AG04449 (cell line): ENCODE data around the gene C9orf78.

Experiments used
- CTCF ChIA-PET: fragments of 350-600 bp; formaldehyde crosslinking; extraction: SDS; loops from one replicate; lab custom pipeline; 2021; ENCODE audit warnings: antibody characterized with exemption; lab: Yijun Ruan, JAX
- POLR2A ChIA-PET: fragments of 400-600, 350-600 bp; formaldehyde crosslinking; extraction: SDS; loops from one replicate; lab custom pipeline; 2020; ENCODE audit warnings: antibody characterized with exemption, inconsistent platforms; lab: Yijun Ruan, JAX
- DNase-seq: peaks from one replicate; pipeline ENCODE4 v3.0.0-alpha.2; 2010; ENCODE audit warnings: low read depth, low spot score
- H3K4me3 ChIP-seq: 2 replicates; pipeline ENCODE4 v1.5.1; 2011; ENCODE audit warnings: low read depth, mild to moderate bottlenecking, control low read depth, low read length
- CTCF ChIP-seq: IDR thresholded peaks from one replicate; pipeline ENCODE4 v1.5.1; 2011; ENCODE audit warnings: mild to moderate bottlenecking, moderate library complexity, low read length, control low read depth, inconsistent platforms; ENCODE audit not compliant: insufficient read depth; ENCODE audit errors: missing control alignments

The C9orf78 gene

GRCh38 chr9:129783516-129784361, 51.3 kb downstream of the C9orf78 start:
- ChIA-PET CTCF (interaction anchor here (0.6 to 19.2 kb wide), 34 partner anchors 11 to 1666 kb away, joined by 3 to 429 read pairs (median 5); partner anchors contain the start of genes ASB6 and PTGES), POLR2A (no interaction called here)
- no peak for DNase-seq
- no peak overlapping the region for H3K4me3 ChIP-seq
- TF ChIP-seq CTCF: peak; percentile 84

- DNase-seq: no peak
- no peak for TF ChIP-seq CTCF
- ChIA-PET POLR2A (interaction anchor here (1.0 kb wide), 1 partner anchor 45 kb away, joined by 3 read pairs; no protein-coding TSS in a partner anchor), CTCF (interaction anchor here (1.0 to 19.2 kb wide), 16 partner anchors 8 to 650 kb away, joined by 3 to 429 read pairs (median 6); partner anchors contain the start of genes ASB6 and PTGES)
- H3K4me3 ChIP-seq: no peak overlapping the region
Measured at GRCh38 chr9:129781981-129782380, 53.1 kb downstream of the C9orf78 start.

- H3K4me3 ChIP-seq: no peak overlapping the region
- DNase-seq: no peak
- TF ChIP-seq CTCF: no peak
- CTCF ChIA-PET: interaction anchor here (1.0 to 19.2 kb wide), 9 partner anchors 9 to 649 kb away, joined by 4 to 429 read pairs (median 9); partner anchors contain the start of genes ASB6 and PTGES
- POLR2A ChIA-PET: no interaction called here
Measured at GRCh38 chr9:129781131-129781530, 53.9 kb downstream of the C9orf78 start.

GRCh38 chr9:129779560-129780190, 55.4 kb downstream of the C9orf78 start:
- CTCF ChIA-PET: interaction anchor here (0.7 to 19.2 kb wide), 6 partner anchors 28 to 155 kb away, joined by 3 to 429 read pairs (median 146); partner anchors contain the start of genes ASB6 and PTGES

GRCh38 chr9:129778469-129778868, 56.6 kb downstream of the C9orf78 start:
- ChIA-PET POLR2A (no interaction called here), CTCF (interaction anchor here (2.2 to 19.2 kb wide), 4 partner anchors 13 to 137 kb away, joined by 8 to 429 read pairs (median 138); partner anchors contain the start of gene ASB6)
- no peak overlapping the region for H3K4me3 ChIP-seq
- no peak for DNase-seq
- no peak for TF ChIP-seq CTCF

More at GRCh38 chr9:129779560-129780190, 55.4 kb downstream of the C9orf78 start:
- POLR2A ChIA-PET: no interaction called here
- DNase-seq: no peak
- TF ChIP-seq CTCF: no peak
- no peak overlapping the region for H3K4me3 ChIP-seq
